HepG2 (cell line): ENCODE measurements around the gene PITRM1. TPM values are rescaled to one million over a fixed set of nuclear protein-coding genes. Genes with fewer than 3 reads are reported as not detected.

ENCODE experiments used
- ATAC-seq: fragments of 200-7000 bp; cut with Tn5 transposase; 3 replicates; pipeline ENCODE4 v1.9.1; 2020; ENCODE audit warnings: mild to moderate bottlenecking, moderate library complexity
- BruUV-seq: library from RNA; stranded (reverse); fragments of 400-500 nt; replicated peaks from 2 replicates; lab custom pipeline; 2021; lab: Mats Ljungman, UMichigan
- CTCF ChIA-PET: fragments of 300-600 bp; formaldehyde crosslinking; extraction: SDS; loops from one replicate; lab custom pipeline; 2021; ENCODE audit warnings: low total read pairs, inconsistent platforms, low intra/inter-chr PET ratio; lab: Yijun Ruan, JAX
- POLR2A ChIA-PET: fragments of 350-600 bp; sonication (Branson Sonifier 250); formaldehyde crosslinking; loops from one replicate; lab custom pipeline; 2020; ENCODE audit warnings: antibody characterized with exemption, inconsistent platforms; lab: Yijun Ruan, JAX
- DNase-seq: peaks from one replicate; pipeline ENCODE4 v3.0.0-alpha.2; 2015; ENCODE audit warnings: low spot score
- FAIRE-seq: peaks from 3 replicates; lab custom pipeline; 2011; peaks lifted over from hg19 to GRCh38; lab: Jason Lieb, UNC
- H2AFZ ChIP-seq: one replicate; pipeline ENCODE4 v1.6.1; 2011; ENCODE audit warnings: low read length, inconsistent platforms
- H3K27ac ChIP-seq: fragments of 300-600 bp; 3 replicates; pipeline ENCODE4 v1.8.0; 2011; ENCODE audit warnings: mixed run types, mild to moderate bottlenecking, mixed read lengths, low read length, inconsistent platforms; ENCODE audit not compliant: insufficient read depth; ENCODE audit errors: extremely low read length
- H3K27me3 ChIP-seq, 2 experiments: fragments of 200-600 bp in 1 of 2; 2 replicates in 1 of 2; 3 replicates in 1 of 2; pipeline versions ENCODE4 v1.6.0 to v1.8.0; 2011; ENCODE audit warnings: low read length in 2 of 2, mild to moderate bottlenecking in 2 of 2, moderate library complexity in 2 of 2, inconsistent platforms in 1 of 2; ENCODE audit not compliant: insufficient read depth in 2 of 2, control insufficient read depth in 1 of 2
- H3K36me3 ChIP-seq, 2 experiments: fragments of 200-600 bp in 1 of 2; replicated peaks in 1 of 2; 2 replicates in 1 of 2; 3 replicates in 1 of 2; pipeline versions ENCODE4 v1.5.1 to v1.8.0; 2011; ENCODE audit warnings: low read length in 2 of 2, inconsistent platforms in 1 of 2; ENCODE audit not compliant: insufficient read depth in 2 of 2, control insufficient read depth in 1 of 2
- H3K4me1 ChIP-seq: 2 replicates; pipeline ENCODE4 v1.5.1; 2012; ENCODE audit warnings: low read length, inconsistent platforms; ENCODE audit not compliant: insufficient read depth
- H3K4me2 ChIP-seq: 2 replicates; pipeline ENCODE4 v1.6.0; 2011; ENCODE audit warnings: low read depth, low read length, inconsistent platforms
- H3K4me3 ChIP-seq, 3 experiments: fragments of 200-600 bp in 1 of 3; sonication (generic), shearing (Covaris generic) in 1 of 3; replicated peaks in 1 of 3; 2 replicates each; pipeline ENCODE4 v1.5.1; 2011 to 2016; ENCODE audit warnings: low read length in 3 of 3, inconsistent platforms in 2 of 3, low read depth in 2 of 3, mild to moderate bottlenecking in 2 of 3, control low read depth in 1 of 3, mixed read lengths in 1 of 3; ENCODE audit not compliant: insufficient read depth in 1 of 3
- H3K79me2 ChIP-seq: one replicate; pipeline ENCODE4 v1.6.1; 2011; ENCODE audit warnings: low read length, inconsistent platforms; ENCODE audit not compliant: insufficient read depth
- H3K9ac ChIP-seq: 2 replicates; pipeline ENCODE4 v1.6.0; 2011; ENCODE audit warnings: mild to moderate bottlenecking, low read depth, low read length, inconsistent platforms; ENCODE audit not compliant: insufficient read depth
- H3K9me3 ChIP-seq: 2 replicates; pipeline ENCODE4 v1.5.1; 2012; ENCODE audit warnings: mild to moderate bottlenecking, low read length
- H4K20me1 ChIP-seq: 2 replicates; pipeline ENCODE4 v1.6.0; 2011; ENCODE audit warnings: inconsistent platforms, mild to moderate bottlenecking, low read length, moderate library complexity; ENCODE audit not compliant: insufficient read depth
- CEBPG ChIP-seq: IDR thresholded peaks from 2 replicates; pipeline ENCODE4 v1.6.1; 2016
- FOSL2 ChIP-seq: sonication (generic); formaldehyde crosslinking; IDR thresholded peaks from 2 replicates; pipeline ENCODE4 v1.4.0; 2020; ENCODE audit warnings: missing genetic modification reagents
- FOXC1 ChIP-seq: sonication (generic); formaldehyde crosslinking; IDR thresholded peaks from 2 replicates; pipeline ENCODE4 v1.8.0; 2022; ENCODE audit warnings: mild to moderate bottlenecking, missing genetic modification reagents, borderline replicate concordance
- GATAD1 ChIP-seq: IDR thresholded peaks from 2 replicates; pipeline ENCODE4 v1.6.1; 2016; ENCODE audit warnings: missing genetic modification reagents, missing compliant biosample characterization
- GATAD2A ChIP-seq: IDR thresholded peaks from 2 replicates; pipeline ENCODE4 v1.6.1; 2016
- JUN ChIP-seq: sonication (generic); formaldehyde crosslinking; IDR thresholded peaks from 2 replicates; pipeline ENCODE4 v1.4.0; 2020; ENCODE audit warnings: mild to moderate bottlenecking, missing genetic modification reagents
- RARA ChIP-seq: IDR thresholded peaks from 2 replicates; pipeline ENCODE4 v1.6.1; 2016; ENCODE audit warnings: missing genetic modification reagents, missing compliant biosample characterization
- RXRA ChIP-seq: sonication (generic); formaldehyde crosslinking; IDR thresholded peaks from 2 replicates; pipeline ENCODE4 v1.5.1; 2020; ENCODE audit warnings: missing genetic modification reagents
- SMARCC2 ChIP-seq: fragments of 450-650 bp; IDR thresholded peaks from 2 replicates; pipeline ENCODE4 v1.6.1; 2017; ENCODE audit warnings: antibody characterized with exemption, mild to moderate bottlenecking
- SOX13 ChIP-seq, 3 experiments: fragments of 450-650 bp in 1 of 3; sonication (generic) in 1 of 3; formaldehyde crosslinking in 1 of 3; IDR thresholded peaks in 2 of 3; conservative IDR thresholded peaks in 1 of 3; 2 replicates each; pipeline versions ENCODE4 v1.5.0 to v1.6.1; 2016 to 2020; ENCODE audit warnings: antibody characterized with exemption in 1 of 3, mild to moderate bottlenecking in 1 of 3, missing compliant biosample characterization in 1 of 3, missing genetic modification reagents in 1 of 3, moderate library complexity in 1 of 3
- SYNCRIP ChIP-seq: fragments of 200-400 bp; formaldehyde crosslinking; IDR thresholded peaks from 2 replicates; pipeline ENCODE4 v1.6.1; 2018; ENCODE audit warnings: mild to moderate bottlenecking, low read depth, low read length; ENCODE audit not compliant: insufficient read depth
- ZIK1 ChIP-seq: sonication (generic); formaldehyde crosslinking; IDR thresholded peaks from 2 replicates; pipeline ENCODE4 v1.5.0; 2020; ENCODE audit warnings: mild to moderate bottlenecking, low read depth, missing genetic modification reagents, borderline replicate concordance
- ZNF160 ChIP-seq: sonication (generic); formaldehyde crosslinking; IDR thresholded peaks from 2 replicates; pipeline ENCODE4 v1.8.0; 2022; ENCODE audit warnings: mild to moderate bottlenecking, inconsistent platforms, missing genetic modification reagents
- ZNF326 ChIP-seq: sonication (generic); formaldehyde crosslinking; IDR thresholded peaks from 2 replicates; pipeline ENCODE4 v1.4.0; 2020; ENCODE audit warnings: missing genetic modification reagents, borderline replicate concordance
- ZNF496 ChIP-seq: sonication (generic); formaldehyde crosslinking; IDR thresholded peaks from 2 replicates; pipeline ENCODE4 v1.8.1; 2023; ENCODE audit warnings: mild to moderate bottlenecking, moderate library complexity, missing genetic modification reagents; ENCODE audit not compliant: insufficient replicate concordance
- ZNF652 ChIP-seq: IDR thresholded peaks from 2 replicates; pipeline ENCODE4 v1.6.1; 2016; ENCODE audit warnings: low read depth, borderline replicate concordance
- WGBS: methylation state at CpG from one replicate; pipeline ENCODE4 v1.1.6; 2017; ENCODE audit warnings: low lambda C conversion rate; 5-methylcytosine and 5-hydroxymethylcytosine counted together
- in situ Hi-C: cut with HindIII; loops from 2 replicates; pipeline ENCODE4 v1.10.0; 2017; ENCODE audit warnings: low pct_unique_long_range_greater_than_20kb; ENCODE audit not compliant: extremely low pct_ligation_motif_present
- intact Hi-C: fragments of 100-400 bp; cut with micrococcal nuclease; formaldehyde crosslinking; loops from one replicate; pipeline ENCODE4 v1.10.0; 2022; ENCODE audit not compliant: unreplicated experiment
- polyA plus RNA-seq, 8 experiments: library from polyadenylated mRNA; depleted of rRNA in 3 of 8; stranded (reverse) in 7 of 8; unstranded in 1 of 8; fragments of >200 nt; fragmentation: Illumina TruSeq in 4 of 8; extraction: Trizol in 4 of 8; gene quantifications; 2 replicates each; pipeline versions ENCODE4 v1.2.1 to v1.2.3, GENCODE V29; 2011 to 2016; ENCODE audit warnings: low read depth in 4 of 8, missing spikeins in 1 of 8, mixed read lengths in 1 of 8; ENCODE audit not compliant: insufficient read depth in 1 of 8
- total RNA-seq, 5 experiments: library from RNA; depleted of rRNA; stranded (reverse); fragments of >200 nt; fragmentation: Illumina TruSeq; extraction: Trizol; gene quantifications; 2 replicates each; pipeline ENCODE4 v1.2.3, GENCODE V29; 2016; ENCODE audit warnings: low read depth in 1 of 5
- TF ChIP-seq, protein P1 (sequence below): sonication (generic); formaldehyde crosslinking; IDR thresholded peaks from 2 replicates; pipeline ENCODE4 v1.8.1; 2022; ENCODE audit warnings: mild to moderate bottlenecking, missing genetic modification reagents
- TF ChIP-seq, protein P2 (sequence below), 2 experiments: fragments of 450-650 bp in 1 of 2; sonication (generic) in 1 of 2; formaldehyde crosslinking; IDR thresholded peaks; 2 replicates each; pipeline versions ENCODE4 v1.5.0 to v1.8.0; 2020 to 2022; ENCODE audit warnings: mild to moderate bottlenecking in 1 of 2, missing genetic modification reagents in 1 of 2
- TF ChIP-seq, protein P3 (sequence below): sonication (generic); formaldehyde crosslinking; IDR thresholded peaks from 2 replicates; pipeline ENCODE4 v1.4.0; 2020; ENCODE audit warnings: missing genetic modification reagents

Gene PITRM1
- total and polyA plus RNA-seq, 2 of the 13 experiments (the other 11 are each of a cell fraction or from before 2014, with no cell fraction given): 16.4 to 29.0 TPM

DNA sequence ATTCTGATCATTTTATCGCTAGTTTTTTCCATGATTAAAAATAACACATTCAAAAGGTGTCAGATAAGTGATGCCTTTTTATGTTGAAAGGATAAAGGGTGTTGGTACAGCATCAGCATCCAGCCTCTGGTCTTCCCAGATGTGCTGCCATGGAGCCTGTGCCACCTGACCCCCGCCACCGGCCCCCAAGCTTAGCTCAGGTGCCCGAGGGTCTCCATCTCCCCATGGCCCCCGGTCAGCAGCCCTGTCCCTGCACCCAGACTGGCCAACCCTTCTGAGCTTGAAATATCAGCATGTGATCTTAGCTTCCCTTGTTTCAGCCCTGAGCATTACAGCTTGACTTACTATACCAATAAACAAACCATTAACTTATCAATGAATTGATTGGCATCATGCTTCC, 80.7 kb downstream of the PITRM1 start (continued):
- TF ChIP-seq ZIK1 (CRISPR knock-in tag): no peak
- TF ChIP-seq, all 625 proteins: peak for 0

DNA sequence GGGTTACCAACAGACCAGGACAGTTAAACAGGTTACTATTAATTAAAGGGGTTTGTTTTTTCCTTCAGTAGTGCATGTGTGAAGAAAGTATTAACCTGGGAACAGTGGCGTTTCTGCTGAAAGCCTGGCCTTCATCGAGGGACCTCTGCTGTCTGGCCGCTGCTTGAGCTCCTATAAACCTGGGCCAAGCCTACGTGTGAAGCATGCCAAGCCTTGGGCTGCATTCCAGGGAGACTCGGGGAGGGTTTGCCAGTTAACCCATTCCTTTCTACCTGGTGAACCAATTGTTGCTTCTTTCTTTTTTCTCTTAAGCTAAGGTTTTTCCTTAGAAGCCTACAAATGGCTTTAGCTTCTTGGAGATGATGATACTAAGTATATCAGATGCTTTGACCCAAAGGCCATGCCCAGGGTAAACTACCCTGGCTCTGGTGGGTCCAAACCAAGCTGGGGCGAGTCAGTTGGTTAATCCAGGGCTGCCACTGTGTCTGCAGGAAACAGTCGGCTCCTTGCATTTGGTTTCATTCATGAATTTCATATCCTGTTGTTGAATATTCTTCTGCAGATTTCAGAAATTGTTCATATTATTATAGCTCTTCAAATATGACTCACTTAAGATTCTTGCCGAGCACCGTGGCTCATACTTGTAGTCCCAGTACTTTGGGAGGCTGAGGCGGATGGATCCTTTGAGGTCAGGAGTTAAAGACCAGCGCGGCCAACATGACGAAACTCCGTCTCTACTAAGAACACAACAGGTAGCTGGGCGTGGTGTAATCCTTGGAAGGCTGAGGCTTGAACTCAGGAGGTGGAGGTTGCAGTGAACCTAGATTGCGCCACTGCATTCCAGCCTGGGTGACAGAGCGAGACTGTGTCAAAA, 81.4 kb downstream of the PITRM1 start:
- FAIRE-seq: no peak
- H3K27me3 ChIP-seq: no peaks in the 10 kb centered on the region; a peak in 1 of 5 replicates
- H3K4me2 ChIP-seq: peak overlapping the region; percentile 15; the same call in 1 of the 2 replicates
- in situ Hi-C loops: no loop called here
- no peaks in the 10 kb centered on the region for H3K9me3 ChIP-seq
- no peaks in the 10 kb centered on the region for H4K20me1 ChIP-seq
- 10% methylated on average over 17 of the region's 17 CpGs for WGBS
- H3K79me2 ChIP-seq: no peaks in the 10 kb centered on the region
- peak; percentile 37 for ATAC-seq
- peaks cover 48% of the 10 kb centered on the region for H3K4me1 ChIP-seq
- intact Hi-C loops: no loop called here
- BruUV-seq: no TSS peak
- no peak overlapping the region for H3K4me3 ChIP-seq
- ChIA-PET CTCF (no interaction called here), POLR2A (no interaction called here)
- no peaks in the 10 kb centered on the region for H3K36me3 ChIP-seq
- no peak overlapping the region for H2AFZ ChIP-seq
- peak; percentile 55 for DNase-seq
- H3K27ac ChIP-seq: no peak overlapping the region
- no peak overlapping the region for H3K9ac ChIP-seq
- TF ChIP-seq SMARCC2 (no peak), SOX13 (IDR thresholded peaks at IDR 0.05) (no peak), SOX13 (CRISPR knock-in tag; conservative IDR thresholded peaks at IDR 0.05 in 1 of 2, IDR thresholded peaks at IDR 0.05 in 1 of 2) (peak in 1 of 2 experiments; percentile 6; a peak in 1 of 4 replicates), GATAD1 (CRISPR knock-in tag) (no peak), FOSL2 (CRISPR knock-in tag) (peak; percentile 75), ZNF496 (CRISPR knock-in tag) (no peak), GATAD2A (CRISPR knock-in tag) (0 out of 2 replicates have a peak, but pooled peaks have one; percentile 20), CEBPG (CRISPR knock-in tag) (peak; percentile 82), RXRA (CRISPR knock-in tag) (peak; percentile 25; the same call in 1 of the 2 replicates), ZNF160 (no peak), JUN (no peak), ZNF326 (CRISPR knock-in tag) (no peak), RARA (CRISPR knock-in tag) (peak; percentile 55), ZNF652 (peak; percentile 83), FOXC1 (CRISPR knock-in tag) (no peak), SYNCRIP (no peak)
- TF ChIP-seq, protein P1, sequence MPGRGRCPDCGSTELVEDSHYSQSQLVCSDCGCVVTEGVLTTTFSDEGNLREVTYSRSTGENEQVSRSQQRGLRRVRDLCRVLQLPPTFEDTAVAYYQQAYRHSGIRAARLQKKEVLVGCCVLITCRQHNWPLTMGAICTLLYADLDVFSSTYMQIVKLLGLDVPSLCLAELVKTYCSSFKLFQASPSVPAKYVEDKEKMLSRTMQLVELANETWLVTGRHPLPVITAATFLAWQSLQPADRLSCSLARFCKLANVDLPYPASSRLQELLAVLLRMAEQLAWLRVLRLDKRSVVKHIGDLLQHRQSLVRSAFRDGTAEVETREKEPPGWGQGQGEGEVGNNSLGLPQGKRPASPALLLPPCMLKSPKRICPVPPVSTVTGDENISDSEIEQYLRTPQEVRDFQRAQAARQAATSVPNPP (CRISPR knock-in tag): no peak
- TF ChIP-seq, protein P2, sequence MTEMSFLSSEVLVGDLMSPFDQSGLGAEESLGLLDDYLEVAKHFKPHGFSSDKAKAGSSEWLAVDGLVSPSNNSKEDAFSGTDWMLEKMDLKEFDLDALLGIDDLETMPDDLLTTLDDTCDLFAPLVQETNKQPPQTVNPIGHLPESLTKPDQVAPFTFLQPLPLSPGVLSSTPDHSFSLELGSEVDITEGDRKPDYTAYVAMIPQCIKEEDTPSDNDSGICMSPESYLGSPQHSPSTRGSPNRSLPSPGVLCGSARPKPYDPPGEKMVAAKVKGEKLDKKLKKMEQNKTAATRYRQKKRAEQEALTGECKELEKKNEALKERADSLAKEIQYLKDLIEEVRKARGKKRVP (CRISPR knock-in tag; IDR thresholded peaks at IDR 0.05): 0 out of 4 replicates have a peak, but pooled peaks of 1 of the 2 experiments have one; percentile 16
- TF ChIP-seq, protein P3, sequence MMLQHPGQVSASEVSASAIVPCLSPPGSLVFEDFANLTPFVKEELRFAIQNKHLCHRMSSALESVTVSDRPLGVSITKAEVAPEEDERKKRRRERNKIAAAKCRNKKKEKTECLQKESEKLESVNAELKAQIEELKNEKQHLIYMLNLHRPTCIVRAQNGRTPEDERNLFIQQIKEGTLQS: 0 out of 2 replicates have a peak, but pooled peaks have one; percentile 38
